ENCODE results near the gene MTAP. TPM values are rescaled to one million over a fixed set of nuclear protein-coding genes. Genes with fewer than 3 reads are reported as not detected.

The MTAP gene
- total and polyA plus RNA-seq, 2 of the 13 experiments (the other 11 are each of a cell fraction or from before 2014, with no cell fraction given) = 16.7 to 51.2 TPM

DNA sequence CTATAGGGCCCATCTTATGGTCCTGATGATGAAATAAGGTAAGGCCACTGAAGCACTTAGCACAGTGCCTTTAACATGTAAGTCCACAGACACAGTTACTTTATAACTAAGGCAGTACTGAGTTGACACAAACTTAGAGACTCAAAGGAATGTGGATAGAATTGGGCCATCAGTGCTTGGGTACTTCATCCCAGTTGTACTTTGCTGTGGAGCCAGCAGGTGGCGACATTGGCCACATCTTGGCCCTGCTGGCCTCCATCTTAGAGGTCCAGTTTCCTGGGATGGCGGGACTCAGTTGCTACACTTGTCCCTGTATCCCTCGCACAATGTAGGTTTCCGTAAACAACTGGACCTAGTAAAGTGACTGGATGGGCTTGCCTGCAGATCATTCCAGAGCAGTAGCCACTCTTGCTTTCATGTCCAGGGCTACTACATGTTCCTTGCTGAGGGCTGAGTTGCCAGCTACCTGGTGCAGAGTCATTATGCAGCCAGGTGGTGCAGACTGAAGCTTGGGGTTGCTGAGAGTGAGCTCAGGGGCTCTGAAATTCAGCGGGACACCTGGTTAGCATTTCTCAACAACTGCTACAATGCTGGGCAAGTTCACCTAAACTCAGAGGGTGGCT is 10.6 kb downstream of the MTAP start:
- Histone ChIP-seq H3K4me3 (replicated peaks in 1 of 3; ENCODE audit: insufficient read depth in 1 of 3, low read depth in 2 of 3, low read length in 3 of 3) (no peak overlapping the region), H3K79me2 (ENCODE audit: insufficient read depth, low read length) (peaks cover 19% of the 10 kb centered on the region)
- TF ChIP-seq STAG1 (CRISPR knock-in tag; IDR thresholded peaks at IDR 0.05) = peak; percentile 95
- TF ChIP-seq TGIF2 (CRISPR knock-in tag; IDR thresholded peaks at IDR 0.05) = no peak
- peak; percentile 50; the same call in 1 of the 2 replicates for TF ChIP-seq KDM2A (CRISPR knock-in tag; IDR thresholded peaks at IDR 0.05; ENCODE audit: borderline replicate concordance, low read depth)
- peak; percentile 75 for TF ChIP-seq YY1 (IDR thresholded peaks at IDR 0.05; ENCODE audit: insufficient read depth, insufficient replicate concordance, low read depth, low read length)
- TF ChIP-seq HDAC2 (CRISPR knock-in tag; IDR thresholded peaks at IDR 0.05) = no peak
- TF ChIP-seq SIX4 (CRISPR knock-in tag; IDR thresholded peaks at IDR 0.05) = no peak
- no peak for TF ChIP-seq CHD2 (IDR thresholded peaks at IDR 0.05; ENCODE audit: low read depth, low read length)
- no peak for TF ChIP-seq JUN (CRISPR knock-in tag; IDR thresholded peaks at IDR 0.05)
- TF ChIP-seq HDAC1 (CRISPR knock-in tag; IDR thresholded peaks at IDR 0.05) = no peak
- TF ChIP-seq BORCS8-MEF2B (CRISPR knock-in tag; IDR thresholded peaks at IDR 0.05) = peak; percentile 30; the same call in 1 of the 2 replicates
- TF ChIP-seq EEA1 (CRISPR knock-in tag; IDR thresholded peaks at IDR 0.05; ENCODE audit: borderline replicate concordance) = no peak
- TF ChIP-seq CREBL2 (CRISPR knock-in tag; IDR thresholded peaks at IDR 0.05; ENCODE audit: borderline replicate concordance) = no peak
- no peak for TF ChIP-seq ZNF710 (CRISPR knock-in tag; IDR thresholded peaks at IDR 0.05; ENCODE audit: borderline replicate concordance)
- TF ChIP-seq ZNF576 (CRISPR knock-in tag; IDR thresholded peaks at IDR 0.05) = peak; percentile 97; the same call in 1 of the 2 replicates
- TF ChIP-seq ZBTB3 (CRISPR knock-in tag; IDR thresholded peaks at IDR 0.05; ENCODE audit: borderline replicate concordance, low read depth) = no peak
- no peak for TF ChIP-seq ZNF207 (IDR thresholded peaks at IDR 0.05; ENCODE audit: borderline replicate concordance)
- TF ChIP-seq, protein P1, sequence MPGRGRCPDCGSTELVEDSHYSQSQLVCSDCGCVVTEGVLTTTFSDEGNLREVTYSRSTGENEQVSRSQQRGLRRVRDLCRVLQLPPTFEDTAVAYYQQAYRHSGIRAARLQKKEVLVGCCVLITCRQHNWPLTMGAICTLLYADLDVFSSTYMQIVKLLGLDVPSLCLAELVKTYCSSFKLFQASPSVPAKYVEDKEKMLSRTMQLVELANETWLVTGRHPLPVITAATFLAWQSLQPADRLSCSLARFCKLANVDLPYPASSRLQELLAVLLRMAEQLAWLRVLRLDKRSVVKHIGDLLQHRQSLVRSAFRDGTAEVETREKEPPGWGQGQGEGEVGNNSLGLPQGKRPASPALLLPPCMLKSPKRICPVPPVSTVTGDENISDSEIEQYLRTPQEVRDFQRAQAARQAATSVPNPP (CRISPR knock-in tag; IDR thresholded peaks at IDR 0.05) = no peak
- TF ChIP-seq CAMTA2 (CRISPR knock-in tag; IDR thresholded peaks at IDR 0.05; ENCODE audit: borderline replicate concordance) = 0 out of 2 replicates have a peak, but pooled peaks have one; percentile 58
- 0 out of 2 replicates have a peak, but pooled peaks have one; percentile 39 for TF ChIP-seq ZNF615 (CRISPR knock-in tag; IDR thresholded peaks at IDR 0.05; ENCODE audit: borderline replicate concordance)
- TF ChIP-seq ZBTB38 (CRISPR knock-in tag; IDR thresholded peaks at IDR 0.05) = peak; percentile 32; the same call in 1 of the 2 replicates
- no peak for TF ChIP-seq ZNF577 (CRISPR knock-in tag; IDR thresholded peaks at IDR 0.05; ENCODE audit: borderline replicate concordance, low read depth)

More for the DNA sequence above, 10.6 kb downstream of the MTAP start:
- ATAC-seq = peak; percentile 91
- FAIRE-seq = peak; percentile 87
- Histone ChIP-seq H3K9me3 (ENCODE audit: low read length) (no peaks in the 10 kb centered on the region), H2AFZ (ENCODE audit: low read length) (no peak overlapping the region), H3K4me1 (ENCODE audit: insufficient read depth, low read length) (0 out of 2 replicates have a peak, but pooled peaks cover 6% of the 10 kb centered on the region), H3K4me2 (ENCODE audit: low read depth, low read length) (no peak overlapping the region), H3K9ac (ENCODE audit: insufficient read depth, low read depth, low read length) (no peak overlapping the region), H3K27ac (ENCODE audit: extremely low read length, insufficient read depth, low read length) (no peak overlapping the region), H3K27me3 (ENCODE audit: control insufficient read depth in 1 of 2, insufficient read depth in 2 of 2, low read length in 2 of 2) (no peaks in the 10 kb centered on the region), H3K36me3 (replicated peaks in 1 of 2; ENCODE audit: control insufficient read depth in 1 of 2, insufficient read depth in 2 of 2, low read length in 2 of 2) (peaks cover 27 to 53% of the 10 kb centered on the region in 2 experiments), H4K20me1 (ENCODE audit: insufficient read depth, low read length) (peaks cover 18% of the 10 kb centered on the region)
- 72% methylated on average over 4 of the region's 5 CpGs for WGBS (ENCODE audit: low lambda C conversion rate)
- ChIA-PET POLR2A (interaction anchor here (1.1 to 1.3 kb wide), 2 partner anchors 10 to 196 kb away, joined by 4 to 5 read pairs; partner anchors contain the start of genes CDKN2B and MTAP), CTCF (ENCODE audit: low intra/inter-chr PET ratio, low total read pairs) (interaction anchor here (0.7 to 4.3 kb wide), 9 partner anchors 152 to 639 kb away, joined by 4 to 70 read pairs (median 20); partner anchors contain the start of genes CDKN2A, CDKN2B and CDKN2B-AS1)
- no TSS peak for BruUV-seq (replicated peaks)
- intact Hi-C loops (cut with micrococcal nuclease; ENCODE audit: unreplicated experiment) = loop anchor here (1.0 to 2.0 kb wide), 5 partner anchors 225 to 640 kb away; no protein-coding TSS in a partner anchor
- in situ Hi-C loops (cut with HindIII; ENCODE audit: extremely low pct_ligation_motif_present, low pct_unique_long_range_greater_than_20kb) = loop anchor here (5.0 to 25.0 kb wide), 4 partner anchors 222 to 624 kb away; partner anchors contain the start of gene DMRTA1
- peak; percentile 51 for DNase-seq (ENCODE audit: low spot score)
